A549 (cell line): ENCODE data around the gene LRRC28. TPM values are rescaled to one million over a fixed set of nuclear protein-coding genes. Genes with fewer than 3 reads are reported as not detected.

ENCODE experiments used
- ATAC-seq, 2 experiments: fragments of 200-7000 bp in 1 of 2; fragments of >200 bp in 1 of 2; cut with Nextera tagmentation in 1 of 2; cut with Tn5 transposase in 1 of 2; 3 replicates each; pipeline versions ENCODE4 v1.8.0 to v1.9.1; 2018 to 2020; ENCODE audit warnings: mild to moderate bottlenecking in 1 of 2, moderate library complexity in 1 of 2
- CTCF ChIA-PET: fragments of 300-600 bp; sonication (Branson Sonifier 250); formaldehyde crosslinking; extraction: SDS; loops from one replicate; lab custom pipeline; 2021; ENCODE audit warnings: antibody characterized with exemption, inconsistent platforms; lab: Yijun Ruan, JAX
- POLR2A ChIA-PET: fragments of 350-600 bp; formaldehyde crosslinking; extraction: SDS; loops from one replicate; lab custom pipeline; 2021; ENCODE audit warnings: antibody characterized with exemption, inconsistent platforms; lab: Yijun Ruan, JAX
- DNase-seq, 2 experiments: peaks; one replicate each; pipeline versions ENCODE4 v3.0.0 to v3.0.0-alpha.2; 2011 to 2016; ENCODE audit warnings: low read depth in 1 of 2, low spot score in 1 of 2
- FAIRE-seq: peaks from 2 replicates; lab custom pipeline; 2011; peaks lifted over from hg19 to GRCh38; lab: Jason Lieb, UNC
- H3K27ac ChIP-seq, 2 experiments: fragments of >200 bp; sonication (Bioruptor Twin); formaldehyde crosslinking; 3 replicates each; pipeline ENCODE4 v1.5.1; 2016 to 2017
- H3K4me1 ChIP-seq: fragments of >200 bp; sonication (Bioruptor Twin); formaldehyde crosslinking; 3 replicates; pipeline ENCODE4 v1.6.1; 2016
- H3K4me2 ChIP-seq: fragments of >200 bp; sonication (Bioruptor Twin); formaldehyde crosslinking; 3 replicates; pipeline ENCODE4 v1.6.1; 2016
- H3K4me3 ChIP-seq: fragments of >200 bp; sonication (Bioruptor Twin); formaldehyde crosslinking; 3 replicates; pipeline ENCODE4 v1.5.1; 2016
- H3K9me3 ChIP-seq: fragments of >200 bp; sonication (Bioruptor Twin); formaldehyde crosslinking; 3 replicates; pipeline ENCODE4 v1.6.1; 2016
- BHLHE40 ChIP-seq: IDR thresholded peaks from 2 replicates; pipeline ENCODE4 v1.6.1; 2012; ENCODE audit warnings: low read depth, low read length, inconsistent platforms
- CHD4 ChIP-seq: fragments of 200-600 bp; sonication (generic); IDR thresholded peaks from 2 replicates; pipeline ENCODE4 v1.6.1; 2016; ENCODE audit warnings: antibody characterized with exemption, mild to moderate bottlenecking, borderline replicate concordance
- EHF ChIP-seq: fragments of 250-450 bp; sonication (Bioruptor Pico); IDR thresholded peaks from 2 replicates; pipeline ENCODE4 v1.5.0; 2020; ENCODE audit warnings: mild to moderate bottlenecking
- ESRRA ChIP-seq: fragments of 150-350 bp; IDR thresholded peaks from 2 replicates; pipeline ENCODE4 v1.6.1; 2014; ENCODE audit warnings: mild to moderate bottlenecking, low read length, borderline replicate concordance
- GATA3 ChIP-seq: IDR thresholded peaks from 2 replicates; pipeline ENCODE4 v1.6.1; 2012; ENCODE audit warnings: borderline replicate concordance
- HDAC2 ChIP-seq: fragments of 200-600 bp; sonication (generic); IDR thresholded peaks from 2 replicates; pipeline ENCODE4 v1.6.1; 2016
- HEYL ChIP-seq: fragments of 250-450 bp; sonication (Bioruptor Pico); IDR thresholded peaks from 2 replicates; pipeline ENCODE4 v1.8.0; 2021; ENCODE audit warnings: mild to moderate bottlenecking, moderate library complexity
- HOXB5 ChIP-seq: fragments of 250-450 bp; sonication (Bioruptor Pico); IDR thresholded peaks from 2 replicates; pipeline ENCODE4 v1.5.0; 2020; ENCODE audit warnings: mild to moderate bottlenecking, moderate library complexity
- MAFK ChIP-seq: fragments of 450-650 bp; IDR thresholded peaks from 2 replicates; pipeline ENCODE4 v1.6.1; 2014; ENCODE audit not compliant: partially characterized antibody
- MYC ChIP-seq: IDR thresholded peaks from 2 replicates; pipeline ENCODE4 v1.6.1; 2012; ENCODE audit warnings: mild to moderate bottlenecking, inconsistent platforms, low read length, improper control_type of control experiment, borderline replicate concordance
- PHF8 ChIP-seq: fragments of 200-600 bp; sonication (generic); IDR thresholded peaks from 2 replicates; pipeline ENCODE4 v1.6.1; 2016; ENCODE audit warnings: low read depth, mild to moderate bottlenecking, antibody characterized with exemption, moderate library complexity, borderline replicate concordance
- POLR2A ChIP-seq: IDR thresholded peaks from 2 replicates; pipeline ENCODE4 v1.6.1; 2012; ENCODE audit warnings: mild to moderate bottlenecking, low read length
- POLR2AphosphoS2 ChIP-seq: conservative IDR thresholded peaks from 2 replicates; pipeline ENCODE4 v1.6.1; 2012; ENCODE audit warnings: low read length, improper control_type of control experiment, inconsistent platforms
- RARB ChIP-seq: fragments of 250-450 bp; sonication (Bioruptor Pico); IDR thresholded peaks from 2 replicates; pipeline ENCODE4 v1.8.0; 2021; ENCODE audit warnings: mild to moderate bottlenecking, moderate library complexity
- RFX5 ChIP-seq: fragments of 450-650 bp; IDR thresholded peaks from 2 replicates; pipeline ENCODE4 v1.7.1; 2014; ENCODE audit warnings: antibody characterized with exemption, mild to moderate bottlenecking, moderate library complexity
- ZC3H11A ChIP-seq: fragments of 450-650 bp; IDR thresholded peaks from 2 replicates; pipeline ENCODE4 v1.6.1; 2014; ENCODE audit warnings: antibody characterized with exemption, mild to moderate bottlenecking
- ZFP36 ChIP-seq: fragments of 450-650 bp; IDR thresholded peaks from 2 replicates; pipeline ENCODE4 v1.6.1; 2014; ENCODE audit warnings: borderline replicate concordance; ENCODE audit not compliant: partially characterized antibody
- WGBS: methylation state at CpG from one replicate; pipeline ENCODE4 v1.1.6; 2017; ENCODE audit errors: missing lambda C conversion rate; 5-methylcytosine and 5-hydroxymethylcytosine counted together
- polyA plus RNA-seq, 4 experiments: library from polyadenylated mRNA; depleted of rRNA in 3 of 4; stranded (reverse); fragments of >200 nt; fragmentation: RNase III in 1 of 4; extraction: RNeasy Plus Mini Kit Qiagen cat#74134 plus additional on column Dnase treatment in 1 of 4; gene quantifications; 2 replicates in 3 of 4; 3 replicates in 1 of 4; pipeline ENCODE4 v1.2.3, GENCODE V29; 2011 to 2017
- TF ChIP-seq, protein P1 (sequence below): fragments of >200 bp; sonication (Bioruptor Twin); formaldehyde crosslinking; IDR thresholded peaks from 2 replicates; pipeline ENCODE4 v1.6.1; 2016
- TF ChIP-seq, protein P2 (sequence below): fragments of 250-450 bp; sonication (Bioruptor Pico); IDR thresholded peaks from 2 replicates; pipeline ENCODE4 v1.5.0; 2021; ENCODE audit warnings: mild to moderate bottlenecking, moderate library complexity, borderline replicate concordance
- TF ChIP-seq, protein P3 (sequence below): fragments of 200-600 bp; sonication (generic); IDR thresholded peaks from 2 replicates; pipeline ENCODE4 v1.6.1; 2016; ENCODE audit warnings: antibody characterized with exemption, mild to moderate bottlenecking, moderate library complexity
- TF ChIP-seq, protein P4 (sequence below): IDR thresholded peaks from 2 replicates; pipeline ENCODE4 v1.6.1; 2012; ENCODE audit warnings: low read depth, borderline replicate concordance

LRRC28 gene
- polyA plus RNA-seq, 2 of the 4 experiments (the other 2 are of a cell fraction) = 19.6 to 62.4 TPM

DNA sequence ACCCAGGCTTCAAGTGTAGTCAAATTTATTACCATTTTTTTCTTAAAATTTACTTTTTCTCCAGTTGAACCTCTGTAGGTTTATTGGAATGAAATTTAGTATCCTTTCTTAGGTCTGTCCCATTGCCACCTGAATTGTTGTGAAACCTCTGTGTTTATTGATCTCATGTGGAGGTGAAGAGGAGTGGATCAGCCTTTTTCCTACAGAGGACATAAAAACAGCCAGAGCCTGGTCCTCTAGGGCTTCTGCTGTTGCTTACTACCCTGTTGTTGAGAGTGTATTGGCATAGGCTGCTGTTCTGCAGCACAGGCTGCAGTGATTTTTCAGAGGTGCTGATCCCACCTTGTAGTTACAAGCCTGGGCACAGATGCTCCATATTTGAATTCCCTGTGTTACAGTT lies 44.6 kb downstream of the LRRC28 start:
- ChIA-PET POLR2A (no interaction called here), CTCF (interaction anchor here (1.3 to 3.1 kb wide), 4 partner anchors 9 to 437 kb away, joined by 4 to 15 read pairs (median 10); partner anchors contain the start of gene LYSMD4)
- Histone ChIP-seq H3K4me3 (no peak overlapping the region), H3K27ac (no peak overlapping the region), H3K4me2 (no peak overlapping the region), H3K4me1 (no peaks in the 10 kb centered on the region), H3K9me3 (peaks cover 22% of the 10 kb centered on the region; the same call in 2 of the 3 replicates)
- DNase-seq (no peak), FAIRE-seq (no peak), ATAC-seq (no peak)
- no peak for TF ChIP-seq POLR2A
- TF ChIP-seq ZFP36 = no peak
- TF ChIP-seq GATA3 = no peak
- no peak for TF ChIP-seq HOXB5

DNA sequence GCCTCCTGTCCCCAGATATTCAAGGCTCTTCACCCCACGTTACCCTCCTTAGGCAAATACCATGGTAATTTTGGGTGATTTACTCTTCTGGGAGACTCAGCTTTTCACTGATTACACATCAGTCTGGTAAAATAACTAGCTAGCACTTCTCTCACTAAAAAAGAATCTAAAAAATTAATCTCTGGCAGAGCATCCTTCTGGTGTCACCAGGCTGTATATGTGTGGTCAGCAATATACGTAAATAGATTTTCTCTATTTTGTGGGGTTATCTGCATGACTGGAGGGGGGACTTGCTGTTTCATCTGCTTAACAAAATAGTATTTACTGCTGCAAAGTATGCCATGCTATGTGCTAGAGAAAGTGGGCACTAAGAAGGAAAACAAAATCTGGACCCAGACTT lies 45.1 kb downstream of the LRRC28 start:
- Histone ChIP-seq H3K4me2 (no peak overlapping the region), H3K27ac (no peak overlapping the region), H3K9me3 (peaks cover 22% of the 10 kb centered on the region; the same call in 2 of the 3 replicates), H3K4me3 (no peak overlapping the region), H3K4me1 (no peaks in the 10 kb centered on the region)
- TF ChIP-seq MAFK (peak; percentile 32), POLR2AphosphoS2 (no peak)
- ChIA-PET CTCF (interaction anchor here (1.0 to 3.1 kb wide), 6 partner anchors 9 to 436 kb away, joined by 3 to 15 read pairs (median 7); partner anchors contain the start of gene LYSMD4), POLR2A (interaction anchor here (0.8 kb wide), 1 partner anchor 9 kb away, joined by 3 read pairs; no protein-coding TSS in a partner anchor)
- no peak for DNase-seq
- ATAC-seq = no peak
- WGBS = 91% methylated on average over 2 of the region's 2 CpGs
- no peak for FAIRE-seq

DNA sequence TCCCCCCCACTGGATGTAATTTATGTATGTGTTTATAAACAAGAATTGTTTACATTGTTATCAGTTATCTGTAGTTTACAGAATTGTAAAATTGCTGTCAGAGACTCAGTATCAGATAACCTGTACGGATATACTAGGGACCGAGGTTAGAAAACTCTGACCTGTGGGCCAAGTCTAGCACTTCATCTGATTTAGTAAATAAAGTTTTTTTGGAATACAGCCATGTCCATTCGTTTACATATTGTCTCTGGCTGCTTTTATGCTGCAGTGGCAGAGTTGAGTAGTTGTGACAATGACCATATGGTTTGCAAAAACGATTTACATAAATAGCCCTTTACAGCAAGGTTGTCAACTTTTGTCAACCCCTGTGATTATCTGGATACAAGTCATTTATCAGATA lies 52.6 kb downstream of the LRRC28 start:
- peak; percentile 70 for FAIRE-seq
- POLR2A ChIA-PET = no interaction called here
- H3K4me2 ChIP-seq = no peak overlapping the region
- H3K9me3 ChIP-seq = no peaks in the 10 kb centered on the region
- H3K4me1 ChIP-seq = peaks cover 31% of the 10 kb centered on the region
- no peak overlapping the region for H3K27ac ChIP-seq
- CTCF ChIA-PET = interaction anchor here (1.0 to 3.5 kb wide), 3 partner anchors 31 to 414 kb away, joined by 3 to 23 read pairs (median 3); no protein-coding TSS in a partner anchor
- ATAC-seq = no peak
- TF ChIP-seq RFX5 (no peak), HDAC2 (no peak), POLR2A (no peak), PHF8 (no peak), HEYL (CRISPR knock-in tag) (no peak), EHF (CRISPR knock-in tag) (no peak), BHLHE40 (no peak), ZFP36 (no peak), ZC3H11A (no peak), ESRRA (no peak), MYC (no peak), CHD4 (no peak), RARB (CRISPR knock-in tag) (no peak)
- TF ChIP-seq, protein P1, sequence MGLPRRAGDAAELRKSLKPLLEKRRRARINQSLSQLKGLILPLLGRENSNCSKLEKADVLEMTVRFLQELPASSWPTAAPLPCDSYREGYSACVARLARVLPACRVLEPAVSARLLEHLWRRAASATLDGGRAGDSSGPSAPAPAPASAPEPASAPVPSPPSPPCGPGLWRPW = no peak
- TF ChIP-seq, protein P2, sequence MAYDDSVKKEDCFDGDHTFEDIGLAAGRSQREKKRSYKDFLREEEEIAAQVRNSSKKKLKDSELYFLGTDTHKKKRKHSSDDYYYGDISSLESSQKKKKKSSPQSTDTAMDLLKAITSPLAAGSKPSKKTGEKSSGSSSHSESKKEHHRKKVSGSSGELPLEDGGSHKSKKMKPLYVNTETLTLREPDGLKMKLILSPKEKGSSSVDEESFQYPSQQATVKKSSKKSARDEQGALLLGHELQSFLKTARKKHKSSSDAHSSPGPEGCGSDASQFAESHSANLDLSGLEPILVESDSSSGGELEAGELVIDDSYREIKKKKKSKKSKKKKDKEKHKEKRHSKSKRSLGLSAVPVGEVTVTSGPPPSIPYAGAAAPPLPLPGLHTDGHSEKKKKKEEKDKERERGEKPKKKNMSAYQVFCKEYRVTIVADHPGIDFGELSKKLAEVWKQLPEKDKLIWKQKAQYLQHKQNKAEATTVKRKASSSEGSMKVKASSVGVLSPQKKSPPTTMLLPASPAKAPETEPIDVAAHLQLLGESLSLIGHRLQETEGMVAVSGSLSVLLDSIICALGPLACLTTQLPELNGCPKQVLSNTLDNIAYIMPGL = no peak
- TF ChIP-seq, protein P3, sequence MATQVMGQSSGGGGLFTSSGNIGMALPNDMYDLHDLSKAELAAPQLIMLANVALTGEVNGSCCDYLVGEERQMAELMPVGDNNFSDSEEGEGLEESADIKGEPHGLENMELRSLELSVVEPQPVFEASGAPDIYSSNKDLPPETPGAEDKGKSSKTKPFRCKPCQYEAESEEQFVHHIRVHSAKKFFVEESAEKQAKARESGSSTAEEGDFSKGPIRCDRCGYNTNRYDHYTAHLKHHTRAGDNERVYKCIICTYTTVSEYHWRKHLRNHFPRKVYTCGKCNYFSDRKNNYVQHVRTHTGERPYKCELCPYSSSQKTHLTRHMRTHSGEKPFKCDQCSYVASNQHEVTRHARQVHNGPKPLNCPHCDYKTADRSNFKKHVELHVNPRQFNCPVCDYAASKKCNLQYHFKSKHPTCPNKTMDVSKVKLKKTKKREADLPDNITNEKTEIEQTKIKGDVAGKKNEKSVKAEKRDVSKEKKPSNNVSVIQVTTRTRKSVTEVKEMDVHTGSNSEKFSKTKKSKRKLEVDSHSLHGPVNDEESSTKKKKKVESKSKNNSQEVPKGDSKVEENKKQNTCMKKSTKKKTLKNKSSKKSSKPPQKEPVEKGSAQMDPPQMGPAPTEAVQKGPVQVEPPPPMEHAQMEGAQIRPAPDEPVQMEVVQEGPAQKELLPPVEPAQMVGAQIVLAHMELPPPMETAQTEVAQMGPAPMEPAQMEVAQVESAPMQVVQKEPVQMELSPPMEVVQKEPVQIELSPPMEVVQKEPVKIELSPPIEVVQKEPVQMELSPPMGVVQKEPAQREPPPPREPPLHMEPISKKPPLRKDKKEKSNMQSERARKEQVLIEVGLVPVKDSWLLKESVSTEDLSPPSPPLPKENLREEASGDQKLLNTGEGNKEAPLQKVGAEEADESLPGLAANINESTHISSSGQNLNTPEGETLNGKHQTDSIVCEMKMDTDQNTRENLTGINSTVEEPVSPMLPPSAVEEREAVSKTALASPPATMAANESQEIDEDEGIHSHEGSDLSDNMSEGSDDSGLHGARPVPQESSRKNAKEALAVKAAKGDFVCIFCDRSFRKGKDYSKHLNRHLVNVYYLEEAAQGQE = no peak
- TF ChIP-seq, protein P4, sequence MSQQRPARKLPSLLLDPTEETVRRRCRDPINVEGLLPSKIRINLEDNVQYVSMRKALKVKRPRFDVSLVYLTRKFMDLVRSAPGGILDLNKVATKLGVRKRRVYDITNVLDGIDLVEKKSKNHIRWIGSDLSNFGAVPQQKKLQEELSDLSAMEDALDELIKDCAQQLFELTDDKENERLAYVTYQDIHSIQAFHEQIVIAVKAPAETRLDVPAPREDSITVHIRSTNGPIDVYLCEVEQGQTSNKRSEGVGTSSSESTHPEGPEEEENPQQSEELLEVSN = no peak
- TF ChIP-seq, all 56 proteins: peak for 0
- no peak overlapping the region for H3K4me3 ChIP-seq
- 23% methylated on average over 4 of the region's 4 CpGs for WGBS
- no peak for DNase-seq
